ENCODE data around the gene EMP1.

Gene EMP1

GRCh38 chr12:13195785-13196129 is 769 bp upstream of the EMP1 start:
- DNase-seq (ENCODE audit: low read depth in 2 of 3, low spot score in 1 of 3): no peak

DNA sequence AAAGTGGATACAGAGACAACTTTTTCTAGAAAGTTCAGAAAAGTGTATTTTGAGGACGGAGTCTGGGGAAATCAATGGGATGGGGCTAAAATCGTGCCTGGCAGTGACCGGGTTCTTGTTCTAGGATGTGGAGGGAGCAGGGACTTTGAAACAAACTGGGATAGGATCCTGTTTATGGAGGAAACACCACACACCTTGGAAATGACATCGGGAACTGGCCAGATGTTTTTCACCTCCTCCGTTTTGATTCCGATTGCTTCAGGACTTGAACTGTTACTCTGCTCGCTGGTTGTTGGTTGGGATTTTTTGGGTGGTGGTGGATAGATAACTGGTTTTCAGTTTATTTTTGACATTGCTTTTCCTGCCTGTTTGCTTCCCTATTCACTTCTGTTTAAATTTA is 506 bp downstream of the EMP1 start:
- no peak for DNase-seq (ENCODE audit: low read depth in 2 of 3, low spot score in 1 of 3)

- DNase-seq (ENCODE audit: low read depth in 2 of 3, low spot score in 1 of 3): no peak
Measured at GRCh38 chr12:13197526-13198143, 1.1 kb downstream of the EMP1 start.

DNA sequence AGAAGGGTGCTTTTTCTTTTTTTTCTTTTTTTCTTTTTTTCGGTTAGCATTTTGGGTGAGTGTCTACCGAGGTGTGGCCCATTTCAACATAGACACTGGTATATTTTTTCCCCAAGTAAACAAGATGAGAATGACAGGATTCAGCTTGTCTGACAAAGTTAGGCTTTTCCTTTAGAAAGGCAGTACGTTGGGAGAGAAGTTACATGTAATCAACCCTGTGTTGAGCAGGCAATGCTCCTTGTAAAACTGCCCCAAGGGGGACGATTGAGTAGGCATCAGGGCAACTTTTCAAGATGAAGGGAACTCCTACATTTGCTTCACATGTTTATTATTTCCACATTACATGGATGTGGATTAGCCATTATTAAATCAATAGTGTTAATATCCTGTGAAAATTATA is 1.7 kb downstream of the EMP1 start:
- no peak for DNase-seq (ENCODE audit: low read depth in 2 of 3, low spot score in 1 of 3)

- no peak for DNase-seq (ENCODE audit: low read depth in 2 of 3, low spot score in 1 of 3)
Measured at GRCh38 chr12:13198876-13199275, 2.4 kb downstream of the EMP1 start.

GRCh38 chr12:13199592-13199991 is 3.1 kb downstream of the EMP1 start:
- DNase-seq (ENCODE audit: low read depth in 2 of 3, low spot score in 1 of 3): no peak

DNA sequence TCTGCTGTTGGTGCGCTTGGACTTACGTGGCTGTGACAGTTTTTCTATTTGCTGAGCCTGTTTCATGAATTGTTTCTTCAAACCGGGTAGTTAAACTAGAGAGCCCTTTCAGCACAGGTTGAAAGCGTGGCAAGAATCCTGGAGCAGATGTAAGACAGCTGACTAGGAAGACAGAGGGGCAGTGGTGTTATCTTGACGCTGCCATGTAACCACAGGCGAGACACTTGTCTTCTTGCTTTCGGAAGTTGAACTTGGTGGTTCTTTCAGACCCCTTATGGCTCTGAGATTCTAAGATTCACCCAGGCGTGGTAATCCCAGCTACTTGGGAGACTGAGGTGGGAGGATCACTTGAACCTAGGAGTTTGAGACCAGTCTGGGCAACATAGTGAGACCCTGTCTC is 4.3 kb downstream of the EMP1 start:
- no peak for DNase-seq (ENCODE audit: low read depth in 2 of 3, low spot score in 1 of 3)

DNA sequence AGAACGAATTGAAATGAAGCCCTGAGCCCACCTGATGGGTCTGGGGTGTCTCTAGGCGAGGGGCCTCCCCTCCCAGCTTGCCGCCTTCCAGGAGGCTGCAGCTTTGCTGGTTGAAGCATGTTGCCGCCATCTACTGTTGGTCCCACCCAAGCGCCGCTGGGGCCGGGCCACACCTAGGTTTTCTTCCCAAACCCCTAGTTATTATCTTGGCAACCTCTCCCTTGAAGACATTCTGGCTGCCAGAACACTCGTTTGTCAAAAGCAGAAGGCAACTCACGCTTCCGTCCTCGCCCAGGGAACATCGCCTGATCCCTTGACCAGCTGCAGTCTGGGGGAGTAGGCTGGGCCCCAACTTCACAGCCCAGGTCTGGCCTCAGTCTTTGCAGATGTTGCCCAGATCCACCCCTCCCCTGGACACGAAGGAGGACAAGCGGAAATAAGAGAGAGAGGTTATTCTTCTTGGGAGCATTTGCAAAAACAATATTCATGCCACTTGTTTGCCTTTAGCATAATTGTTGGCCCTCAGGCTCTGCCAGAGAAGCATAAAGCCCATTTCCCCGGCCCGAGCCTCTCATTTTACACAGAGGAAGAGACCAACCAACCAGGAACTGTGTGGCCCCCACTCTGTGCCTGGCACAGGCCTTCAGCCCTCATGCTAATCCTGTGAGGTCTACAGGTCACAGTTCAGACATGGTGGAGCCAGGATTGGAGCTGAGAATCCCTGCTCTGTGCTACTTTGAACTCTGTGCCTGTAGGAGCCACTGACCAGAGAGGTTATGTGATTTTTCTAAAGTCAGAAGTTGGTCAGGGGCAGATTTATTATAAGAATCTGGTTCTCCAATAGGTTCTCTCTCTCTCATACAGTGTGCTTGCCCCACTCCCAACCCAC is 6.8 kb downstream of the EMP1 start:
- DNase-seq (ENCODE audit: low read depth in 2 of 3, low spot score in 1 of 3): no peak

DNA sequence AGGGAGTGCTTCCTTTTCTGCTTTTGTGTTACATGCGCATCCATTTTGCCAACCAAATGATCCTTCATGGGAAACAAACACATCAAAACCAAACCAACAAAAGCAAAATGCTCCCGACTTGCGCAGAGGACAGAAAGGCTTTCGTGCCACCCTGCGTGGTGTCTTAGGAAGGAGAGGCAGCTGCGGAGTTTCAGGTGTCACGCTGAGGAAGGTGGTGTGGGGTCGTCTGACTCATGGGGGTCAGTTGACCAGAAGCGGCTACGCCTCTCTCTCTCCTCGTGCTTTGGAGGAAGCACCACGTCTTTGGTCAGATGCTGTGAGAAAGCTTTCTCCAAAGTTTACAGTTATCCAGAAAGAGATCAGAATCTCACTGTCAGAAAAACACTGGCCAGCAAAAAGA is 7.9 kb downstream of the EMP1 start:
- no peak for DNase-seq (ENCODE audit: low read depth in 2 of 3, low spot score in 1 of 3)

DNA sequence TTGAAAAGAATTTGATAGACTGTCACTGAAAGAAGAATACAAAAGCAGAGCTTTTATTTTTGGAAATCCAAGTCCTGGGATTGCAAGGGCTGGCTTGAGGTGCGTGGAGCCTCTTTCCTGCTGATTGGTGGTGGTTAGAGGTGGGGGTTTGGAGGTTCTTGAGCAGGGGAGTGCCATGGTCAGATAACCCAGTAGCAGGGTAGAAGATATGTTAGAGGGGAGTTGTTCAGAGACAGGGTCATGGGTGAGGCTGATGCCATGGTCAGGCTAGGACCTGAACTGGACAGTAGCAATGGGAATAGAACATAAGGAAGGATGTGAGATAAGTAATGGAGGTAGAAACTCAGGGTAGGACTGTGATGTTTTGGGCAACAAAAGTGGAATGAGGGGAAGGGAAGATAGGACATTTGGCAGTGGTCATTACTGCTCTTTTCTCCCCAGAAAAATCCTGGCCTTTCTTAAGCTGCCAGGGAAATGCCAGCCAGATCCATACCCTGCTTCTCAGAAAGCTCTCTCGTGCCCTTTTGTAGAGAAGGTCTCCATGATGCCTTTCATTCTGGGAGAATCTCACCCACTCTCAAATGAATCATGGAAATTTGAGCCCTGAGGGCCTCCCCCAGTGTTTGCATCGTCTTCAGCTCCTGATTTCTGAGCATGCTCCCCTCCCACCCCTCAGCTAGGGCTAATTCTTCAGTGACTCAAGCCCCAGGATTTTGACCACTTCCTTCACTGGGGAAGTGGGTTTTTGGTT is 9.5 kb downstream of the EMP1 start:
- DNase-seq (ENCODE audit: low read depth in 2 of 3, low spot score in 1 of 3): peak; percentile 22 to 30 (median 23)

- no peak for DNase-seq (ENCODE audit: low read depth in 2 of 3, low spot score in 1 of 3)
Measured at GRCh38 chr12:13206560-13206897, 10.0 kb downstream of the EMP1 start.

DNA sequence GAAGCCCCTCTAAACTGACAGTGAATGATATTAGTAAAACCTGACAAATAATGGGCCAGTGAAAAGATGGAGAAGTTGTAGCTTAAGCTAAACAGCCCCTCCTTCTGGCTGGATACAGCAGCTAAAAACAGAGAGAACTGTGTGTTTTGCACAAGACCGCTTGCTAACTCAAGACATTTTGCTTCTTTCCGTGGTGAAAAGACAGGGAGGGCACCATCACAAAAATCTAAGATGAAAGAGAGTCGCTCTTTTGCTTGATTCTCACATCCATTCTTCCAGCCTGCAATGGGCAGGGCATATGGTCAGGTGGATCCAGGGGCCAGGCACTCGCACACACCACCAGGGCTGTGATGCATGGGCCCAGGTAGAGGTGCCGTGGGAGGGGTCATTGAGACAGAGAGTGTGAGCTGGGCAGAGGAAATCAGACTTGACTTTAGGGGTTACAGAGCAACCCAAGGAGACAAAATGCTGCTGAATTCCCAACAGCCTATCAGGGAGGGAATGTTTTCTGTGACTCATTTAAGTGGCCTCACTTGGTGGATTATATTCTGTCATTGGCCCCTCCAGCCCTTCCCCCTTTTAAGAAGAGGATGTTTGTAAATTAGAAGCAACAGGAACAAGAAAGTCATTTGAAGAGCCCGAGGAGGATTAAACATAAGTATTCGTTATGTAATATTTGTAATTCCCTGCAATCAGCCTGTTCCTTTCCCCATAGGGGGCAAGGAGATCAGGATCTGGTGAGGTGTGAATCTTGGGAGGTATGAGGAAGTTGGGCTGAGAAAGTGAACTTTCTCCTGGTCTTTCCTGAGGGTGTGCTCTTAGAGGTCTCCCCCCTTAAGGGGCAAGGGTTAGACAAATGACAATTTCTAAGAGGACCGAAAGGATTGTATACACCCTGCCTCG is 12.3 kb downstream of the EMP1 start:
- DNase-seq (ENCODE audit: low read depth in 2 of 3, low spot score in 1 of 3): no peak

- DNase-seq (ENCODE audit: low read depth in 2 of 3, low spot score in 1 of 3): no peak
Measured at GRCh38 chr12:13209436-13210235, 13.1 kb downstream of the EMP1 start.

GRCh38 chr12:13210236-13211190 is 14.0 kb downstream of the EMP1 start:
- DNase-seq (ENCODE audit: low read depth in 2 of 3, low spot score in 1 of 3): no peak

DNA sequence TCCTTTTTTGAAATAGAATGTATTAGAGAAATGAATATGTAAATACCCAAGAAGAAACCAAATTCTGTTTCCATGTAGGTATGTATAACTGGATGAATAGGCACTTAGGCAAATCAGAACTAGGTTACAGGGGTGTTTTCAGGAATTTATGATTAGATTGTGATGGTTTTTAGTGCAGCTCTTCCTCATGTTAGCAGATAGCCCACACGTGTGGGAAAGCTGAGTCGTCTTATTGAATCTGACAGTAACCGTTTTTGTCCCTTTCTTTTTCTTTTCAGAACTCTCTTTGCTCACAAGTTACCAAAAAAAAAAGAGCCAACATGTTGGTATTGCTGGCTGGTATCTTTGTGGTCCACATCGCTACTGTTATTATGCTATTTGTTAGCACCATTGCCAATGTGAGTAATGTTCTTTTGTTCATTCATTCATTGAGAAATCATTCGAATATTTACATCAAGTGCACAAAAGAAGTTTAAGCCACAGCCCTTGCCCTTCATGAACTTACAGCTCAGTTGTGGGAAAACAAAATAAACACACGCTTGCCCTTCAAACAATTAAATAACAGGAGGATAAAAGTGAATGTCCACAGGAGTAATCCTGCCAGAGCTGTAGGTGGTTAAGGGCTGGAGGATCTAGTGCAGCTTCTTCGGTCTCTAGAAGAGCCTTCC is 14.8 kb downstream of the EMP1 start:
- peak in 1 of 3 donors; percentile 21 for DNase-seq (ENCODE audit: low read depth in 2 of 3, low spot score in 1 of 3)

DNA sequence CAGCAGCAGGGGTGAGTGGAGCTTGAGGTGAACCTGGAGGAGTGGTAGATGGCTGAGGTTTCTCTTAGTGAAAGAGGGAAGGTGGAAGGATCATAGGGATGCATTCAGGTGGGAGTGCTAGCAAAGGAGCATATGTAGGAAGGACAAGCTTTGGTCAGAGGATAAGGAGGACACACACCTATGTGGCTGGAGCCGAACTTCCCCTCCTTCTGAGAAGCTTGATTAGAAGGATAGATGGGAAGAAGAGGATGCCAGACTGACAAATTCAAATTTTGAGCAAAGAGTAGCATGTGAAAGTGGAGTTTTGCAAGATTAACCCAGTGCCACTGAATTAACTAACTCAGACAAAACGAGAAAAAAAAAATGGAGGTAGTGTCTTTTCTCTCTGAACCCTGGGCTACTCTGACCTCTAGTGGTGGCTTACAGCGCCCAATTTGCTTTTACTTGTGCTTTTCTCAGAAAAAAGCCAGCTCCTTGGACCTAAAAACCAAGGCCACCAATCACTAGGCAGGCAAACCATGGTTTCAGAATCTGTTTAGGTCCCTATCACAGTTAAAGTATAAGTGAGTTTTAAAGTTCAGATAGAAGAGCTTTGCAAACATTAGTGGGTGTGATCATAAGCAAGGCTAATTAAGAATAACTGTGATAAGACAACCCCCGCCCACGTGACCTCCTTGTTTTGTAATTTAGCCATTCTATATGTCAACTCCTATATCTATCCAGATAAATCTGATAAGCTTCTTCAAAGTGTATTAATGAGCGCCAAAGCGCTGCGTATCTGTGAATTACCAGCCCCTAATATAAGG is 15.5 kb downstream of the EMP1 start:
- DNase-seq (ENCODE audit: low read depth in 2 of 3, low spot score in 1 of 3): peak; percentile 44 to 74 (median 46)

DNA sequence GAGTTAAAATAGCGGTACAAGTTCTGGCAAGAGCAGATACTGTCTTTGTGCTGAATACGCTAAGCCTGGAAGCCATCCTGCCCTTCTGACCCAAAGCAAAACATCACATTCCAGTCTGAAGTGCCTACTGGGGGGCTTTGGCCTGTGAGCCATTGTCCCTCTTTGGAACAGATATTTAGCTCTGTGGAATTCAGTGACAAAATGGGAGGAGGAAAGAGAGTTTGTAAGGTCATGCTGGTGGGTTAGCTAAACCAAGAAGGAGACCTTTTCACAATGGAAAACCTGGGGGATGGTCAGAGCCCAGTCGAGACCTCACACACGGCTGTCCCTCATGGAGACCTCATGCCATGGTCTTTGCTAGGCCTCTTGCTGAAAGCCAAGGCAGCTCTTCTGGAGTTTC is 18.5 kb downstream of the EMP1 start:
- DNase-seq (ENCODE audit: low read depth in 2 of 3, low spot score in 1 of 3): no peak

DNA sequence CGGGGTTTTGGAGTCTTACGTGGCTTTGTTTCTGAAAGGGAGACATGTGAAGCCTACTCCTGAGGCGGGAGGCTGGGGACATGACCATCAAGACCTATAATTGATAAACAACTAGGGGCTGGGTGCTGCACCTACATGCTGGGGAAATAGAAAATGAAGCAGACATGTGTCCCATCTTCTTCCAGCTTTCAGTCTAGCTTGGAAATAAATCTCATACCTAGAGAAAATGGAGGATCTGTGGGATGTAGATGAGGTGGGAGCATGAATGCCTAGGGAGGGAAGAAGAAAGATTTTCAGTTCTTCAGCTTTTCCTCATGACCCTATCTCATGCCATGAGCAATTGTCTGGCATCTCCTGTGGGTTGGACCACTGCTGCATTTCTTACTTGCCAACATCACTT is 22.1 kb downstream of the EMP1 start:
- DNase-seq (ENCODE audit: low read depth in 2 of 3, low spot score in 1 of 3): no peak

Data from stimulated activated CD4-positive, alpha-beta T cell treated with anti-CD3 and anti-CD28 coated beads, Interleukin-12 subunit alpha, Interleukin-12 subunit beta, amount 100 ng/mL, for 48 hours (primary cell).